Lower leg skin (tissue), 4 donors: ENCODE results near the gene CAMK2G. TPM values are rescaled to one million over a fixed set of nuclear protein-coding genes. Genes with fewer than 3 reads are reported as not detected.

Source experiments
- DNase-seq, 2 donors: peaks; one replicate each; pipeline ENCODE4 v3.0.0-alpha.2; 2019; ENCODE audit warnings: low spot score in 2 of 2
- H3K4me3 ChIP-seq: fragments of 200-600 bp; sonication (generic); 2 replicates; pipeline ENCODE4 v1.5.1; 2017; ENCODE audit warnings: mild to moderate bottlenecking, low read depth; ENCODE audit not compliant: poor library complexity, severe bottlenecking
- CTCF ChIP-seq, 3 donors: fragments of 450-650 bp; IDR thresholded peaks; one replicate each; pipeline ENCODE4 v1.5.1; 2016; ENCODE audit warnings: antibody characterized with exemption in 3 of 3, mild to moderate bottlenecking in 3 of 3, moderate library complexity in 2 of 3
- POLR2A ChIP-seq, 2 donors: fragments of 450-650 bp; IDR thresholded peaks; one replicate each; pipeline ENCODE4 v1.6.1; 2016 to 2017; ENCODE audit warnings: antibody characterized with exemption in 2 of 2, mild to moderate bottlenecking in 1 of 2, moderate library complexity in 1 of 2
- WGBS, 2 donors: methylation state at CpG; one replicate each; pipeline ENCODE4 v1.1.5; 2018; 5-methylcytosine and 5-hydroxymethylcytosine counted together
- intact Hi-C: fragments of 100-400 bp; cut with DNase I; formaldehyde crosslinking; loops from one replicate; pipeline ENCODE4 v1.15.0; 2023; ENCODE audit warnings: low total_unique reads
- total RNA-seq, 4 donors: library from RNA; depleted of rRNA; stranded (reverse); fragments of >200 nt; gene quantifications; one replicate each; pipeline ENCODE4 v1.1.0, GENCODE V29; 2016

Gene CAMK2G
- total RNA-seq, 4 donors from 2014 or later = 20.0 to 27.9 (median 24.2) TPM

DNA sequence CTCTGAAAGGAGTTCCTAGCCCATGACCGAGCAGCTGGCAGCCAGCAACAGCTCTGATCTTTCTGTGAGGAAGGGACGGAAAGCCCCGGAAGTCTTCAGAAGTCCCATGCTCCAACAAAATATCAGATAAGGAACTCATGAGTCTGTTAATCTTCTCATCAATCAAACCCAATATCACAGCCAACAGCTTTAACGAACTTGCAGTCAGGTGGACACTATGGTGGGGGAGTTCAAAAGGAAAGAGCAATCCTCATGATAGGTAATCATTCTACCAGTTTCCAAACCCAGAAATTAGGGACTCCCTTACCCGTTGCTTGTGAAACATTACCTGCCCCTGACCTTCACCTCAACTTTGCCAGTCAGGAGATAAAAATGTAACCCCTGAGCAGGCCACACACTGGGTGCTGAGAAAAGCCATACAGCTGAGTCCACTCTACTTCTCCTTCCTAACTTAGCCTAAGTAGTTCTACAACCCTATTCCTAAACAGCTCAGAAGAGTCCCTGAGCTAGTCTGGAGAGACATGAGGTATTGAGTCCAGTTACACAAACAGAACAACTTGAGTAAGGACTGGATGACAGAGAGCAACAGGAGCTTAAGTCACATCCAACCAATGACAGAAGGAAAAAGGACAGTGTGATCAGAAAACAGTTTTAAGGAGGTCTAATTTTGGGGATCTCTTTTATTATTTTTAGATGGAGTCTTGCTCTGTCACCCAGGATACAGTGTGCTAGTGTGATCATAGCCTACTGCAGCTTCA is 65.1 kb downstream of the CAMK2G start:
- H3K4me3 ChIP-seq = no peak overlapping the region
- TF ChIP-seq CTCF (IDR thresholded peaks at IDR 0.05) (no peak), POLR2A (IDR thresholded peaks at IDR 0.05) (no peak)

GRCh38 chr10:73808021-73808815 is 66.1 kb downstream of the CAMK2G start:
- TF ChIP-seq POLR2A (IDR thresholded peaks at IDR 0.05) (no peak), CTCF (IDR thresholded peaks at IDR 0.05) (no peak)
- whole genome bisulfite sequencing, 2 donors = 88% methylated on average over 14 to 16 of the region's 16 CpGs
- DNase-seq = no peak
- no peak overlapping the region for H3K4me3 ChIP-seq
- intact Hi-C loops = no loop called here

More for the DNA sequence above, 65.1 kb downstream of the CAMK2G start:
- intact Hi-C loops = no loop called here
- 58 to 75% methylated on average over 5 of the region's 5 CpGs for WGBS, 2 donors
- DNase-seq = no peak

DNA sequence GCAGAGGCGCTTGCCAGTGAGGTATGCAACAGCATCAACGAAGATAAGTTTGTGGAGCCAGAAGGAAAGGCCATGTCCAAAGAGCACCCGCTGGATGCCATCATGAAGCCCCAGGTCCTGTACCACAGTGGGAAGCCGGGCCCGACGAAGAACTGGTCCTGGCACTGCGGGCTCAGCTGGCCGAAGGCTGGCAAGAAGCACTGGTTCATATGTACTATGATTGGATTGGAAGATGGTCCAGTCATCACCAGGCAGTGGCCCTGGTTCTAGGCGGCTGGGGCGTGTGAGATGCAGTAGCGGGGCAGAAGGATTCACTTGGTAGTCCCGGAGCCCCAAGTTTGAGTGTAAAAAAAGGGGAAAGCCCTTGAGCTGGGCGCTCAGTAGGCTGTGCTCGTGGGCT is 66.9 kb downstream of the CAMK2G start:
- WGBS, 2 donors = 97 to 98% methylated on average over 14 of the region's 14 CpGs
- TF ChIP-seq POLR2A (IDR thresholded peaks at IDR 0.05) (no peak), CTCF (IDR thresholded peaks at IDR 0.05) (no peak)
- no peak overlapping the region for H3K4me3 ChIP-seq
- intact Hi-C loops = no loop called here
- no peak for DNase-seq

DNA sequence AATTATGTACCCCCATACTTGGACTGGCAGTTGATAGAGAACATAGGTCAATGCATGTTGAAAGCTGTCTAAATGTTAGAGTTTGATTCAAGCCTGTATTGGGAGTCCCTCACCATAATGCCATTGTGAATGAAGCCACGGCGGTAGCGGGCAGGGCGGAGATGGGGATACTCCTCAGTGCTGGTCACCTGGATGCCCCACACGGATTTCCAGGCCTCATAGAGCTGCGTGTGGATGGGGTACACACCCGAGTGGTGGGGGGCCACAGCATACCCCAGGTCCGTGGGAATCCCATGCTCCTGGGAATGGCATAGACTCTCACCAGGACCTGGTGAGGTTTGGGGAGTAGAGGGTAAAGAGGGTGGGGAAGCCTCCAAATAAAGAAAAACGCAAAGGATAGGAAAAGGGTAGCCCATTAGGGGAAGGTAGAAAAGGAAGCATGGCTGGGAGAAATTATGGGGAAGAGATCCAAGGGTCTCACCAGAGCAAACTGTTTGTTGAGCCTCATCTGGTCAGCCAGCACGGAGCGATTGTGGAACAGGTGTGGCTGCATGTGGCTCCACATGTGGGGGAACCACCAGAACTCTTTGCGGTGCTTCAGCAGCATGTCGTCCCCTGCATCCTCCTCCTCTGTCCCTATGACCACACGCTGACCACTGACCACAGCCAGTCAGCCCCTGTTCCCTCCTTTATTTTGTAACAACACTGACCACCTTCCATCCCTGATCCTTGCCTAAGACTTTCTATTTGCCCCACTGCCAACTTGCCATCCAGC is 68.0 kb downstream of the CAMK2G start:
- TF ChIP-seq POLR2A (IDR thresholded peaks at IDR 0.05) = no peak
- no peak for TF ChIP-seq CTCF (IDR thresholded peaks at IDR 0.05)
- 89 to 91% methylated on average over 14 of the region's 14 CpGs for WGBS, 2 donors
- intact Hi-C loops = no loop called here
- no peak for DNase-seq
- H3K4me3 ChIP-seq = no peak overlapping the region

DNA sequence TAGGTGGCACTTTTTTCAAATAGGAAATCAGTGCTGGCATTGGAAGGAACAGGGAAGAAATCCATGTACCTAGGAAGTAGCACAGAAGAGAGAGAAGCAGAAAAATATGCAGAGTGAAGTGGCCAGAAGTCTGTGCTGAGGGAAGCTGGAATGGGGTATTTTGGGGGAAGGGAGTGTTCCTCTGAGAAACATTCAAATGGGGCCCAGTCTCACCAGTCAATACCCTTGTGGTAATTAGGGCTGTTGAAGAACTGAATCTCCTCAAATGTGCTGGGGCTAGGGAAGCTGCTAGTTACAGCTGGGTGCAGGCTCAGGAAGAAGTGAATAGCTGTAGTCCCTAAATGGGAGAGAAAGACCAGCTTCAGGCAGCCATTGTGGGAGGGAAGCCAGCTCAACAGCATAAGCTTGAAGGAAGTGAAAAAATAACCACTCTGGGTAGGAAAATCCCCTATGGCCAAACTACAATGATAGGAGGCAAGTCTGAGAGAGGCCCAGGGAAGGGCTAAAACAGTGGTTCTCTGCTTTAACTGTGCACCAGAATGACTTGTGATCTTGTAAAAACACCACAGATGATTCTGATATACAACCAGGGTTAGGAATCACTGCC is 70.6 kb downstream of the CAMK2G start:
- no peak for TF ChIP-seq POLR2A (IDR thresholded peaks at IDR 0.05)
- no peak for TF ChIP-seq CTCF (IDR thresholded peaks at IDR 0.05)
- intact Hi-C loops = no loop called here
- no peak for DNase-seq
- H3K4me3 ChIP-seq = no peak overlapping the region
